GM19240 (cell line): ENCODE measurements around the gene MTHFSD.
"Not testable (repeated sequence)": the region's sequence is repeated elsewhere in the genome, so short reads cannot be mapped to it uniquely, and the experiment has no call there.

Experiments used
- DNase-seq: peaks from one replicate; pipeline ENCODE4 v3.0.0; 2011; ENCODE audit warnings: low spot score; ENCODE audit not compliant: insufficient read length

Gene MTHFSD, protein sequence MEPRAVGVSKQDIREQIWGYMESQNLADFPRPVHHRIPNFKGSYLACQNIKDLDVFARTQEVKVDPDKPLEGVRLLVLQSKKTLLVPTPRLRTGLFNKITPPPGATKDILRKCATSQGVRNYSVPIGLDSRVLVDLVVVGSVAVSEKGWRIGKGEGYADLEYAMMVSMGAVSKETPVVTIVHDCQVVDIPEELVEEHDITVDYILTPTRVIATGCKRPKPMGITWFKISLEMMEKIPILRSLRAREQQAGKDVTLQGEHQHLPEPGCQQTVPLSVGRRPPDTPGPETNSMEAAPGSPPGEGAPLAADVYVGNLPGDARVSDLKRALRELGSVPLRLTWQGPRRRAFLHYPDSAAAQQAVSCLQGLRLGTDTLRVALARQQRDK

GRCh38 chr16:86554917-86555703 is at the start of gene MTHFSD:
Gene MTHFSD (minus strand): TSS chr16:86555235. CDS start chr16:86555184, 51 bp downstream.
- peak; percentile 92 for DNase-seq

DNA sequence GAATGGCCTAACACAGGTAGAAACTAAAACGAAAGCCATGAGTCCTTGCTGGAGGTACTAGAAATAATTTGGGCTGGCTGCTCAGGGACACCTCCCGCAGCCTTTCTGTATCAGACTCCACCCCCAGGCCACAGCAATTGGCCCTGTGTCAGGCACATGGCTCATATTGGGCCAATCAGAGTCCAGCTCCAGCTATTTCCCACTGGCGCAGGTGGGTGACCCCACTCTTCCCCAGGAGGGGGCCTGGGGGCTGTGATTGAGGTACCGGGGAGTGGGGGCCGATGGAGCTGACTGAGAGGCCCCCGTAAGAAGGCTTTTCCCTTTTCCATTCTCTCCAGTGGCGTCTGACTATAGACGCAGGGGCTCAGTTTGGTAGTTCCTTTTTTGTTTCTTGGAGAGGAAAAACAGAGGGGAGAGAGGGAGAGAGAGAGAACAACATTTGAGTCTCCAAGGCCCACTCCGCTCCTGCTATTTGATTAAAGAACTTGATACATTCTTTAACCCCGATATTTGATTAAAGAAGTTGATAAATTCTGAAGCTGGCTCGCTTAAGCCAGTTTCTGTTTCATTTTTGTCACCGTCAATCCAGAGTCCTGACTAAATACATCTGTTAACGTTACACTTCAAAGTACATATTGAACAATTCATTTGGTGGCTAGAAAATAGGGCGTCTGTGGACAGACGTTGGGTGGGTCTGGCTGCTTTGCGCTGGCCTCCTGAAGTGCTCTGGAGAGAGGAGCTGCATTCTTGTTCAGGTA is 49.6 kb upstream of the MTHFSD start:
- DNase-seq, result peak; percentile 31

GRCh38 chr16:86602521-86602920 is 47.5 kb upstream of the MTHFSD start:
- DNase-seq, result no peak

GRCh38 chr16:86601356-86601755 is 46.3 kb upstream of the MTHFSD start:
- DNase-seq, result no peak

- DNase-seq, result no peak
Measured at GRCh38 chr16:86598607-86599565, 43.9 kb upstream of the MTHFSD start.

- DNase-seq, result no peak
Measured at GRCh38 chr16:86597880-86598606, 43.0 kb upstream of the MTHFSD start.

DNA sequence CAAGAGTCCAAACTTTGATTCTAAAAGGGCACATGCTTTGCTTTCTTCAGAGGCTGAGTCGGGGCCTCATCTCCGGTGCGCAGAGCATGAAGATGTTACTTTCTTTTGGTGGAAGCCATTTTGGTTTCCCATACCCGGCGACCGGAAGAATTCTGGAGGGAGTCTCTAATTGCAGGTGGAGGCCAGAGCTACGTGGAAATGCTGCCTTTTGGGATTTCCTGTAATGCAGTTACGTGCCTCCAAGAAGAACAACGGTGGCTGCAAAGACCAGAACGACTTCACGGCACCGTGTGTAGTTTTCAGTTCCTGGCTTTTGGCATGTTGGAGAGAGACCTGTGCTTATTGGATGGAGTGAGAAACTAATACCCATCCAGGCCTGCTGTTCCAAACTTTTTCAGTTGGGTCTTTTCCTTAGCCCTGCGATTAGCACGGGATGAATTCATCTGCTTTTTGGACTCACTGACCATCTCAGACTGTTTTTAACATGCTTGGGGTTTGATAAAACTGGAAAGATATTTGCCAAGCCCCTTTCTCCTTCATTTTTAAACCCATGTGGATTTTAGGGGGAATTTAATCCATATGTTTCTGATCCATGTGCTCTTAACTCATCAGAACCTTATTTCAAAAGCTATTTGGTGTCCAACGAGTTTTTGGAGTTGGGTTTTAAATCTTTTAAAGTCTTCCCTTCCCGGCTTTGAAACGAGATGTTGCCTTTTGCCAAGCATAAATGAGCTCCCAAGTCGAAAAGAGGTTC is 42.3 kb upstream of the MTHFSD start:
- no peak for DNase-seq

- DNase-seq, result no peak
Measured at GRCh38 chr16:86595983-86596605, 41.1 kb upstream of the MTHFSD start.

DNA sequence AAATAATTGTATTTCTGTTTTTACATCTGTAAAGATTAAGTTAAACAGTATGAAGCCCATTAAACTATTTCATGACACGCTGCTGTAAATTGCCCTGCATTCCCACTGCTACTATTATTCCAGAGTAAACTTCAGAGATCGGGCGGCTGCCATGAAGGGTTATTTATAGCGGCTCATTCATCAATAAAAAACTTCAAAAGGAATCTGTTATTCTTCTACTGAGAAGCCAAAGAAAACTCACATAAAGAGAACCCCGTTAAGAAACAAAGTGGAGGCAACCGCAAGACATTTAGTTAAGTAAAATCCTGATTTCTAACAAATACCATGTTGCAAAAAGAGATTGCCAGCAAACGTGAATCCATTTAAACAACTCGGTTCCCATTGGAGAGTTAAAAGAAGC is 39.7 kb upstream of the MTHFSD start:
- no peak for DNase-seq

GRCh38 chr16:86593913-86594620 is 39.0 kb upstream of the MTHFSD start:
- DNase-seq, result no peak

DNA sequence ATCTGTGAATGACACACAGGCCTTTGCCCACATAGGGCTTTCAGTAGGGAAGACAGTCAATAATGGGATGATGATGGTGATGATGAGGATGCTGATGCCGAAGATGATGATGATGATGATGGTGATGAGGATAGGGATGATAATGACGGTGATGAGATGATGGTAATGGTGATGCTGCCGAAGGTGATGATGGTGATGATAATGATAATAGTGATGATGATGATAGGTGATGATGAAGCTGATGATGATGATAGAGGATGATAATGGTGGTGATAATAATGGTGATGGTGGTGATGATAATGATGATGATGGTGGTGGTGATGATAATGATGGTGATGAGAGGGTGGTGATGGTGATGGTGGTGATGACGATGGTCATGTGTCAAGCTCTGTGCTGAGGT is 36.2 kb upstream of the MTHFSD start:
- no peak for DNase-seq

- no peak for DNase-seq
Measured at GRCh38 chr16:86590501-86591144, 35.6 kb upstream of the MTHFSD start.

GRCh38 chr16:86587955-86588354 is 32.9 kb upstream of the MTHFSD start:
- not testable (repeated sequence) for DNase-seq

DNA sequence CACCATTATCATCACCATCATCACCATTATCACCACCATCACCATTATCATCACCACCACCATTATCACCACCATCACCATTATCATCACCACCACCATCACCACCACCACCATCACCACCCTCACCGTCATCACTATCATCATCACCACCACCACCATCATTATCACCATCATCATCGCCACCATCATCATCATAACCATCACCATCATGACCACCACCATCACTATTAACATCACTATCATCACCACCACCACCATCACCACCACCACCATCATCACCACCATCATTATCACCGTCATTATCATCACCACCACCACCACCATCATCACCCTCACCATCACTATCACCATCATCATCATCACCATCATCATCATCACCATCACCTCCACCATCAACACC is 32.5 kb upstream of the MTHFSD start:
- DNase-seq, result no peak

DNA sequence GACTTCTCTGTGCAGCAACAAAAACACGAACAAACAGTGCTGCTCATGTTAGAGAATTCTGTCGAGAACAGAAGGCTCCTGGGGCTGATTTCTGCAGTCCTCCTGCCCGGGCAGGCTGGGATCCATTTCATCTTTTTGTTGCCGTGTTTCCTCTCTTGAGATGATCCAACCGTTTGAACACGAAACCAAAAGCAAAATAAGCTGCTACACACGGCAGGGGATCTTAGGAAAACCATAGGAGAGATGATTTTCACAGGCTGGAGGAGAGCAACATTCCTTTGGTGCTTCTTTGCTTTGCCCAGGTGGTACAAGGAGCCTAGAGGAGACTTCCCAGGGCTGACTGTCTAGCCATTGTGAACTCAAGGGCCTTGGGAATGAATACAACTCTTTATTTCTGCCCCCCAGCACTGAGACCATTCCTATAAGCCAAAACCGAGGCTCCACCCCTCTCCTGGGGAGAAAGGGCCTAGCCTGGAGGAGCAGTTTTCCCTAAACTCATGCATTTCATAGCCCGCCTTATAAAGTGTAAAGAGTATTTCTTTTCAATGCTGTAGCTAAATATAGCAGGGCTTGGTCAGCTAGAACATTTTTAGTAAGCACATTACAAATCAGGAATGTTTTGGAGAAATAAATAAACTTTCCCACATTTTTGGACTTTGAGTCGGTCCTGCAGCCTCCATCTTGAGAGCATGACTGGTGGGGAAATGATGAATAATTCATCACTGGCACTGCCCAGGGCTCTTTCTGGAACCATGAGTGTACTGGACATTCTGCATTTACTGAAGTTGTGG is 31.0 kb upstream of the MTHFSD start:
- DNase-seq, result no peak

GRCh38 chr16:86584726-86585721 is 30.0 kb upstream of the MTHFSD start:
- no peak for DNase-seq
